Transverse colon (tissue), 4 donors: ENCODE data around the gene UROC1. TPM values are rescaled to one million over a fixed set of nuclear protein-coding genes. Genes with fewer than 3 reads are reported as not detected.
A peak's percentile ranks its signal among the peaks of the same experiment; 100 is the strongest.

ENCODE experiments used
- DNase-seq: peaks from one replicate; pipeline ENCODE4 v3.0.0-alpha.2; 2019
- H3K27ac ChIP-seq, 4 donors: fragments of 200-600 bp; sonication (generic); 2 replicates each; pipeline ENCODE4 v1.5.1; 2016 to 2018; ENCODE audit warnings: inconsistent platforms in 4 of 4
- H3K27me3 ChIP-seq: fragments of 200-600 bp; sonication (generic); 2 replicates; pipeline ENCODE4 v1.5.1; 2017; ENCODE audit warnings: inconsistent platforms
- H3K36me3 ChIP-seq, 4 donors: fragments of 200-600 bp; sonication (generic); 2 replicates each; pipeline ENCODE4 v1.5.1; 2017 to 2019; ENCODE audit warnings: inconsistent platforms in 4 of 4
- H3K4me1 ChIP-seq, 4 donors: fragments of 200-600 bp; sonication (generic); 2 replicates each; pipeline ENCODE4 v1.5.1; 2017 to 2020; ENCODE audit warnings: inconsistent platforms in 4 of 4
- H3K4me3 ChIP-seq, 4 donors: fragments of 200-600 bp; sonication (generic); 1 replicate in 1 of 4; 2 replicates in 3 of 4; pipeline versions ENCODE4 v1.5.1 to v1.6.1; 2017 to 2019; ENCODE audit warnings: inconsistent platforms in 4 of 4
- H3K9me3 ChIP-seq, 2 donors: fragments of 200-600 bp; sonication (generic); 2 replicates each; pipeline ENCODE4 v1.5.1; 2017 to 2019; ENCODE audit warnings: inconsistent platforms in 2 of 2
- CTCF ChIP-seq, 5 experiments: fragments of 200-600 bp in 3 of 5; fragments of 450-650 bp in 2 of 5; sonication (generic) in 3 of 5; IDR thresholded peaks; 1 replicate in 2 of 5; 2 replicates in 3 of 5; pipeline ENCODE4 v1.5.1; 2016 to 2017; ENCODE audit warnings: antibody characterized with exemption in 5 of 5, inconsistent platforms in 3 of 5, mild to moderate bottlenecking in 2 of 5, moderate library complexity in 1 of 5
- EP300 ChIP-seq: sonication (generic); formaldehyde crosslinking; IDR thresholded peaks from one replicate; pipeline ENCODE4 v1.6.1; 2017; ENCODE audit warnings: antibody characterized with exemption, low read depth
- POLR2A ChIP-seq: fragments of 450-650 bp; IDR thresholded peaks from one replicate; pipeline ENCODE4 v1.6.1; 2016; ENCODE audit warnings: antibody characterized with exemption, mild to moderate bottlenecking, moderate library complexity
- POLR2AphosphoS5 ChIP-seq, 3 donors: sonication (generic); formaldehyde crosslinking; IDR thresholded peaks; one replicate each; pipeline ENCODE4 v1.6.1; 2016; ENCODE audit warnings: antibody characterized with exemption in 3 of 3
- WGBS, 2 donors: methylation state at CpG; one replicate each; pipeline ENCODE4 v1.1.5; 2018; ENCODE audit warnings: low coverage in 1 of 2; 5-methylcytosine and 5-hydroxymethylcytosine counted together
- in situ Hi-C, 4 donors: fragments of 200-750 bp; cut with MboI; loops; one replicate each; pipeline versions ENCODE4 v1.15.0 to v1.15.1; 2017; ENCODE audit warnings: low sequenced_read_pairs in 3 of 4, low pct_ligation_motif_present in 1 of 4, low pct_unique_long_range_greater_than_20kb in 1 of 4
- intact Hi-C: fragments of 100-400 bp; cut with DNase I; formaldehyde crosslinking; loops from one replicate; pipeline ENCODE4 v1.15.1; 2023; ENCODE audit warnings: low total_unique reads
- total RNA-seq, 4 donors: library from RNA; depleted of rRNA; stranded (reverse); fragments of >200 nt; gene quantifications; one replicate each; pipeline ENCODE4 v1.1.0, GENCODE V29; 2016

The UROC1 gene
- total RNA-seq, 4 donors from 2014 or later: not detected

DNA sequence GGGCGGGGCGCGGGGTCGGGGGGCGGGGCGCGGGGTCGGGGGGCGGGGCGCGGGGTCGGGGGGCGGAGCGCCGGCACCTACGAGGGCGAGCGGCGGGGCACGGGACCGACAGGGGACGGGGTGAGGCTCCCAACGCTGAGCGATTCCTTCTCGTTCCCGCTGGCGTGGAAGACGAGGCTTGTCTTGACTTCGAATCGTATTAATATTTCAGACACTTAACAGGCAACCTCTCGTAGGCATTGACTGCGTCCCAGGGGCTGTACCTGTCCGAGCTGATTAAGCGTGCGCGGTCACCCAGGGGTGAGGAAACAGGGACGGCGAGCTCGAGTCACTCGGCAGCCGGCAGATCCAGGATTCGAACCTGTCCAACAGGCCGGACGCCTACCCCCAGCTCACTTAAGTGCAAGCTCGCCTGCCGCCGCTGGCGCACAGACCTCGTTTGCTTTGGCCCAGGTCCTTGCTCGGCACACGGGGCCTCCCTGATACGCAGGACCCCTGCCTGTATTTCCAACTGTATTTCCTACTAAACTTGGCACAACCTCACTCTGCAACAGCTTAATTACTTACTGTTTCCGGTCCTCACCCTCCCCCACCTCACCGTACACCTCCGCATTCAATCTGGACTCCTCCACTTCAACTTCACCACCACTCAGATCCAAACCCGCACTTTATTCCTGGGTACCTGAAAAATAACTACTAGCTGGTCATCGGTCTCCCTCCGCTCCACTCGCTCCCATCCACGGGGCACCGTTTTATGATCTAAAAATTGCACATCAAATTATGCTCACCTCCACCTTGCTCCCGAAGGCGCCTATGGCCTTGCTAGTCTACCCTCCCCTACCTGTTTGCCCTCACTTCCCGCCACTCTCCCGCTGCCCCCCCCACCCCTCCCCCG is 41.2 kb downstream of the UROC1 start:
- no peak for DNase-seq
- peak overlapping the region; percentile 45 to 64 (median 60) for H3K4me3 ChIP-seq
- peaks cover 27 to 41% (median 36%) of the 10 kb centered on the region in 4 donors for H3K4me1 ChIP-seq
- peak overlapping the region; percentile 90 to 96 (median 91) for H3K27ac ChIP-seq
- intact Hi-C loops: no loop called here
- TF ChIP-seq POLR2AphosphoS5 (IDR thresholded peaks at IDR 0.05) (peak; percentile 54 to 78 (median 74)), EP300 (no peak), CTCF (IDR thresholded peaks at IDR 0.05) (peak in 1 of 5 experiments; percentile 16), POLR2A (peak; percentile 80)
- WGBS, 2 donors: 13 to 36% methylated on average over 5 to 41 of the region's 66 CpGs
- H3K9me3 ChIP-seq: no peaks in the 10 kb centered on the region
- no peaks in the 10 kb centered on the region for H3K27me3 ChIP-seq
- peaks cover 0 to 2% (median 0%) of the 10 kb centered on the region in 4 donors for H3K36me3 ChIP-seq
- in situ Hi-C loops: no loop called here

DNA sequence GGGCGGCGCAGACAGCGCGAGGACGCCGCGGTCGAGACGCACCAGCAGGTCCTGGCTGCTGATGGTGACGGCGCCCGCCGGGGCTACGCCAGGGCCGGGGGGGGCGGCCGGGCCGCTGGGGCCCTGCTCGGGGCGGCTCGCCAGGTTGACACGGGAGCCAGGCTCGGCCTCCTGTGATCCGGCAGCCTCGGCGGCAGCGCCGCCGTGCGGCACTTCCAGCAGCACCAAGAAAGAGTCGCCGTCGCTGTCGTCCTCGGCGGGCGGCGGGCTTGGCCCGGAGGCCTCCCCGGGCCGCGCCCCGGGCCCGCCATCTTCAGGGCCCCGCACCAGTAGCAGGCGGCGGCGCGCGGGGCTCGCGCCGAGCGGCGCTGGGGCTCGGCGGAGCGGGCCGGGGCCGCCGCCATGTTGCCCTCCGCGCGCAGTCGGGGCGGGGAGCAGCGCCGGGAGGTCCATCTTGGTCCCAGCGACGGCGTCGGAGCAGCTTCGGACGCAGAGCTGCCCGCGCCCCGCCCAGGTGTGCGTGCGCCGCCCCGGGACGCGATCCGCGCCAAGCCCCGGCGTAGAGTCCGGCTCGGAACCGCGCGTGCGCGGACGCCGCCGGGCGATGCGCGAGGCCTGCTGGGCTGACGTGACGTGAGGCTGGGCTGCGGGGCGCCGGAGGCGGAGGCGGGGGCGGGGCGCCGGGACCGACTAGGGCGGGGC is 42.0 kb downstream of the UROC1 start, which contains the start of gene ZXDC:
ZXDC (minus strand) TSS at position 479 of the 702 bp plus-strand sequence; CDS start at position 453, 26 bp downstream.
- intact Hi-C loops (no loop called here), in situ Hi-C loops (no loop called here)
- Histone ChIP-seq H3K27ac (peak within 1 kb of the TSS; percentile 96), H3K4me1 (peaks cover 27 to 45% (median 36%) of the 10 kb centered on the region in 4 donors), H3K9me3 (no peaks in the 10 kb centered on the region), H3K27me3 (no peaks in the 10 kb centered on the region), H3K36me3 (peaks cover 0 to 9% (median 4%) of the 10 kb centered on the region in 4 donors), H3K4me3 (peak within 1 kb of the TSS; percentile 58 to 75 (median 68))
- TF ChIP-seq EP300 (no peak), POLR2AphosphoS5 (IDR thresholded peaks at IDR 0.05) (peak; percentile 42 to 89 (median 79)), CTCF (IDR thresholded peaks at IDR 0.05) (peak in 2 of 5 experiments; percentile 15 to 31), POLR2A (no peak)
- DNase-seq: peak; percentile 95
- 0% methylated on average over 27 of the region's 112 CpGs; no CpG with 5 or more reads in 1 of the 2 donors for WGBS, 2 donors

DNA sequence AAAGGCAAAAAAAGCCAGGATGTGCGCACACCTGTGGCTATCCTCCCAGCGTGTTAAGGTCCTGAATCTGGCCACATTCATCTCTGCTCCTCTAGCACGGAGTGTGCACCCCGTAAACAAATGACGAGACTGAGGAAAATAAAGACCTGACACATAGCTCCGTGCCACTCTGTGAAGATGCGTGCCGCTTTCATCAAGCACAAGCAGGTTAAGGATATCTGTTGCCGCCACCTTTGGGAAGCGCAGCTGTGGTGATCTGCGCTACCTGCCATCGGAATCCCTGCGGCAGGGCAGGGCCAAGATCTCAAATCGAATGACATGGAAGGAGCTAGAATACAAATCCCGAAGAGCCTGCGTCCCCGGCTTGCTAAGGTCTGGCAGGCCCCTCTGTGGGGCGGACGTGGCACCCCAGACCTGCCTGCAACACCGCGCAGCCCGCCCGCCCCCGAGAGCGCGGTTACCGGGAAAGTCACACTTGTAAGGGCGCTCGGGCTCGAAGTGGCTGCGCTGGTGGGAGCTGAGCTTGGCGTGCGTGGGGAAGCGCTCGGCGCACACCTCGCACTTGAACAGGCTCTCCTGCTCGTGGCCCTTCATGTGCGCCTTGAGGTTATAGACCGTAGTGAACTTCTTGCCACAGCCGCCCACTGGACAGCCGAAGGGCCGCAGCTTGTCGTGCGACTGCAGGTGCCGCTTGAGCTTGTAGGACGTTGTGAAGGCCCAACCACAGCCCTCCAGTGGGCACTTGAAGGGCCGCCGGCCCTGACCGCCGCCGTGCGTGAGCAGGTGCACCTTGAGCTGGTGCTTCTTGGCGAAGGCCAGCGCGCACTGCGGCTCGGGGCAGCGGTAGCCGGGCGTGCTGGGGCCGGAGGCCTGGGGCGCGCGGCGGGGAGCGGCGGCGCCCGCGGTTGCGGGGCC is 42.8 kb downstream of the UROC1 start:
- TF ChIP-seq POLR2A (peak; percentile 15), CTCF (IDR thresholded peaks at IDR 0.05) (peak in 2 of 5 experiments; percentile 34 to 45), EP300 (no peak), POLR2AphosphoS5 (IDR thresholded peaks at IDR 0.05) (peak in 1 of 3 donors; percentile 16)
- intact Hi-C loops (no loop called here), in situ Hi-C loops (no loop called here)
- WGBS, 2 donors: 4 to 7% methylated on average over 5 to 54 of the region's 72 CpGs
- Histone ChIP-seq H3K4me1 (peaks cover 27 to 45% (median 36%) of the 10 kb centered on the region in 4 donors), H3K27me3 (no peaks in the 10 kb centered on the region), H3K9me3 (no peaks in the 10 kb centered on the region), H3K36me3 (peaks cover 0 to 17% (median 8%) of the 10 kb centered on the region in 4 donors), H3K4me3 (peak overlapping the region; percentile 58 to 75 (median 68)), H3K27ac (peak overlapping the region; percentile 96)
- DNase-seq: peak; percentile 45
